GM12878 (cell line): ENCODE measurements around the gene KIF5C. TPM values are rescaled to one million over a fixed set of nuclear protein-coding genes. Genes with fewer than 3 reads are reported as not detected.

Experiments used
- ATAC-seq: fragments of 200-7000 bp; cut with Tn5 transposase; 3 replicates; pipeline ENCODE4 v1.9.1; 2020; ENCODE audit warnings: mild to moderate bottlenecking, moderate library complexity
- BruUV-seq: library from RNA; stranded (reverse); fragments of 400-500 nt; replicated peaks from 2 replicates; lab custom pipeline; 2021; lab: Mats Ljungman, UMichigan
- CTCF ChIA-PET: fragments of 300-600 bp; sonication (Branson Sonifier 250); formaldehyde crosslinking; extraction: SDS; loops from one replicate; lab custom pipeline; 2021; ENCODE audit warnings: inconsistent platforms; lab: Yijun Ruan, JAX
- POLR2A ChIA-PET: fragments of 350-600 bp; formaldehyde crosslinking; extraction: SDS; loops from one replicate; lab custom pipeline; 2021; ENCODE audit warnings: inconsistent platforms; lab: Charles Lee
- RAD21 ChIA-PET: fragments of 300-600 bp; sonication (Branson Sonifier 250); formaldehyde crosslinking; loops from one replicate; lab custom pipeline; 2023; ENCODE audit warnings: antibody characterized with exemption; ENCODE audit not compliant: unreplicated experiment; lab: Charles Lee
- SMC1A ChIA-PET: fragments of 300-600 bp; sonication (Branson Sonifier 250); formaldehyde crosslinking; loops from one replicate; lab custom pipeline; 2023; ENCODE audit not compliant: unreplicated experiment, uncharacterized antibody; lab: Charles Lee
- DNase-seq: peaks from one replicate; pipeline ENCODE4 v3.0.0-alpha.2; 2011; ENCODE audit warnings: low read depth, low spot score
- FAIRE-seq: peaks from 3 replicates; lab custom pipeline; 2011; peaks lifted over from hg19 to GRCh38; lab: Jason Lieb, UNC
- H2AFZ ChIP-seq: 2 replicates; pipeline ENCODE4 v1.6.0; 2011; ENCODE audit warnings: low read depth, low read length, control low read depth; ENCODE audit not compliant: control insufficient read depth
- H3K27ac ChIP-seq: 2 replicates; pipeline ENCODE4 v1.5.1; 2011; ENCODE audit warnings: control low read depth; ENCODE audit not compliant: control insufficient read depth, insufficient read depth
- H3K27me3 ChIP-seq, 2 experiments: replicated peaks in 1 of 2; 2 replicates each; pipeline versions ENCODE4 v1.6.0 to v1.6.1; 2011; ENCODE audit warnings: low read length in 1 of 2; ENCODE audit not compliant: control insufficient read depth in 2 of 2, insufficient read depth in 2 of 2
- H3K36me3 ChIP-seq, 2 experiments: 2 replicates each; pipeline ENCODE4 v1.5.1; 2011; ENCODE audit warnings: low read length in 1 of 2; ENCODE audit not compliant: control insufficient read depth in 2 of 2, insufficient read depth in 2 of 2
- H3K4me1 ChIP-seq: 2 replicates; pipeline ENCODE4 v1.6.1; 2011; ENCODE audit warnings: mild to moderate bottlenecking, low read length, moderate library complexity, mixed read lengths; ENCODE audit not compliant: control insufficient read depth, insufficient read depth
- H3K4me2 ChIP-seq: 2 replicates; pipeline ENCODE4 v1.6.0; 2011; ENCODE audit warnings: control low read depth; ENCODE audit not compliant: control insufficient read depth, insufficient read depth
- H3K4me3 ChIP-seq: fragments of 200-600 bp; sonication (generic); 2 replicates; pipeline ENCODE4 v1.5.1; 2016
- H3K79me2 ChIP-seq: 2 replicates; pipeline ENCODE4 v1.6.0; 2011; ENCODE audit warnings: low read length; ENCODE audit not compliant: control insufficient read depth, insufficient read depth
- H3K9ac ChIP-seq: 2 replicates; pipeline ENCODE4 v1.8.0; 2011; ENCODE audit warnings: low read length, control low read depth, mixed read lengths; ENCODE audit not compliant: control insufficient read depth, insufficient read depth
- H3K9me3 ChIP-seq: replicated peaks from 3 replicates; pipeline ENCODE4 v1.5.1; 2011; ENCODE audit warnings: mild to moderate bottlenecking, low read length; ENCODE audit not compliant: control insufficient read depth, insufficient read depth
- H4K20me1 ChIP-seq: 2 replicates; pipeline ENCODE4 v1.6.0; 2011; ENCODE audit not compliant: control insufficient read depth, insufficient read depth
- BCL11A ChIP-seq: IDR thresholded peaks from 2 replicates; pipeline ENCODE4 v1.6.1; 2011; ENCODE audit warnings: low read depth, low read length
- HDGF ChIP-seq: fragments of 450-650 bp; IDR thresholded peaks from 2 replicates; pipeline ENCODE4 v1.6.1; 2016; ENCODE audit warnings: antibody characterized with exemption
- IRF4 ChIP-seq: IDR thresholded peaks from 2 replicates; pipeline ENCODE4 v1.6.1; 2011; ENCODE audit warnings: low read depth, low read length
- MXI1 ChIP-seq: fragments of 150-350 bp; IDR thresholded peaks from 2 replicates; pipeline ENCODE4 v1.6.1; 2011; ENCODE audit warnings: low read depth, mild to moderate bottlenecking, inconsistent platforms, low read length, improper control_type of control experiment
- MYB ChIP-seq: fragments of 150-350 bp; IDR thresholded peaks from 2 replicates; pipeline ENCODE4 v1.6.1; 2014; ENCODE audit warnings: mild to moderate bottlenecking, low read depth, low read length, borderline replicate concordance
- MYC ChIP-seq: IDR thresholded peaks from 2 replicates; pipeline ENCODE4 v1.6.1; 2011; ENCODE audit warnings: mild to moderate bottlenecking, low read length, moderate library complexity, inconsistent platforms; ENCODE audit not compliant: insufficient read depth, insufficient replicate concordance, insufficient read length, severe bottlenecking
- RAD21 ChIP-seq: IDR thresholded peaks from 2 replicates; pipeline ENCODE4 v1.6.1; 2011; ENCODE audit warnings: mild to moderate bottlenecking, low read depth, low read length, moderate library complexity; ENCODE audit not compliant: insufficient read depth
- RAD51 ChIP-seq: fragments of 450-650 bp; IDR thresholded peaks from 2 replicates; pipeline ENCODE4 v1.6.1; 2016; ENCODE audit warnings: moderate library complexity, mild to moderate bottlenecking, inconsistent platforms
- RB1 ChIP-seq: fragments of 450-650 bp; formaldehyde crosslinking; IDR thresholded peaks from 2 replicates; pipeline ENCODE4 v1.6.1; 2017; ENCODE audit warnings: mild to moderate bottlenecking, borderline replicate concordance
- SPI1 ChIP-seq: IDR thresholded peaks from 2 replicates; pipeline ENCODE4 v1.6.1; 2011; ENCODE audit warnings: low read depth, mild to moderate bottlenecking, low read length, moderate library complexity, borderline replicate concordance; ENCODE audit not compliant: insufficient read depth
- ZBED1 ChIP-seq: IDR thresholded peaks from 2 replicates; pipeline ENCODE4 v1.6.1; 2016; ENCODE audit warnings: borderline replicate concordance
- WGBS: methylation state at CpG from one replicate; pipeline ENCODE4 v1.1.6; 2016; ENCODE audit warnings: low lambda C conversion rate; ENCODE audit not compliant: insufficient replicate concordance, insufficient coverage; ENCODE audit errors: missing lambda C conversion rate; 5-methylcytosine and 5-hydroxymethylcytosine counted together
- in situ Hi-C: fragments of 300-500 bp; cut with MboI; formaldehyde crosslinking; loops from 9 replicates; pipeline ENCODE4 v1.14.3; 2018; ENCODE audit warnings: mixed read lengths
- intact Hi-C: fragments of 100-400 bp; cut with micrococcal nuclease; formaldehyde crosslinking; loops from one replicate; pipeline ENCODE4 v1.14.2; 2022; ENCODE audit not compliant: unreplicated experiment
- polyA plus RNA-seq, 11 experiments: library from polyadenylated mRNA; depleted of rRNA in 4 of 11; unstranded in 6 of 11; stranded (reverse) in 5 of 11; fragments of >200 nt; fragmentation: Nextera tagmentation in 4 of 11; fragmentation: Illumina TruSeq in 1 of 11; extraction: Ambion mirVana in 4 of 11; extraction: Trizol in 1 of 11; gene quantifications; 1 replicate in 1 of 11; 2 replicates in 10 of 11; pipeline versions ENCODE4 v1.2.1 to v1.2.3, GENCODE V29; 2011 to 2016; ENCODE audit warnings: inconsistent platforms in 2 of 11, missing spikeins in 2 of 11, low read depth in 1 of 11
- total RNA-seq, 4 experiments: library from RNA; depleted of rRNA in 3 of 4; stranded (reverse); fragments of >200 nt in 3 of 4; fragmentation: Illumina TruSeq in 1 of 4; extraction: Trizol in 1 of 4; gene quantifications; 2 replicates each; pipeline versions ENCODE4 v1.2.1 to v1.2.3, GENCODE V29; 2013 to 2021
- TF ChIP-seq, protein P1 (sequence below): fragments of 450-650 bp; IDR thresholded peaks from 2 replicates; pipeline ENCODE4 v1.6.1; 2017; ENCODE audit warnings: mild to moderate bottlenecking, moderate library complexity
- TF ChIP-seq, protein P2 (sequence below): fragments of 450-650 bp; IDR thresholded peaks from 2 replicates; pipeline ENCODE4 v1.6.1; 2017; ENCODE audit warnings: borderline replicate concordance
- TF ChIP-seq, protein P3 (sequence below): IDR thresholded peaks from 2 replicates; pipeline ENCODE4 v1.6.1; 2011; ENCODE audit warnings: borderline replicate concordance, low read depth, mild to moderate bottlenecking, moderate library complexity, mixed read lengths, low read length; ENCODE audit not compliant: insufficient read depth; ENCODE audit errors: extremely low read length
- TF ChIP-seq, protein P4 (sequence below): IDR thresholded peaks from 2 replicates; pipeline ENCODE4 v1.6.1; 2011; ENCODE audit warnings: low read depth, mild to moderate bottlenecking, low read length, moderate library complexity, borderline replicate concordance; ENCODE audit errors: extremely low read depth

Gene KIF5C
- total and polyA plus RNA-seq, 10 of the 15 experiments (the other 5 are each of a cell fraction or from before 2014, with no cell fraction given): 0.08 to 0.49 (median 0.24) TPM

DNA sequence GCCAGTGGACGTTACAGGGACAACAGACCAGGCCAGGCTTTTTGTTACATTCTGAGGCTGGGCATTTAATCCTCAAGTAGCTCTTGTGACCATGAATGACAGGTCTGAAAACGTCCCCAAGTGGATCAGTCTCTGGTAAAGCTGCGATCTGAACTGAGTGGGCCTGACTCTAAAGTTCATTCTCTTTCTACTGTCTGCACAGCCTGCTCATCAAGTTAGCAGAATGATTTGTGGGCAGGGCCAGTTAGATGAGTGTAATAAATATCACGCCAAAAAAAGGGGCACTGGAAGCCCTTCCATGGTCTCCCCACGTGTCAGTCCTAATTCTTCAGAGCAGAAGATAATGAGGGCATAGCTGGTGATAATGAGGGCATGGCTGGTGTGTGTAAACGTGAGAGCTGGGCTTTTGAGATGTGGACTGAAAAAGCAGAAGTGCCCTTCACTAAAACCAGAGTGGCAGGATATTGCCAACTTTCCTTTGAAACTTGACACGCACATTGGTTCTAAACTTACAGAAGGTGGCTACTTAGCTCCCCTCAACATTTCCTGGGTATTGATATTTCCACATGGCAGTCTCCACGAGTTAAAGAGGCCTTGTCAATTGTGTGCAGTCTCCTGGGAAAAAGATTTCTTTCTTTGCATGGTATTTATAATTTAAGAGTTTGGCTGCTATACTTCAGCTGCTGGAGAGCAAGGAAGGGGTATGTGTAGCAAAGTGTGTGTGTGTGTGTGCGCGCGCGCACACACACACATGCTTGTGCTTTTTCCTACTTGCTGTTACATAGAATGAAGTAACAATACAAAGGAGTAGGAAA is 90.8 kb downstream of the KIF5C start (continued):
- TF ChIP-seq, protein P1, sequence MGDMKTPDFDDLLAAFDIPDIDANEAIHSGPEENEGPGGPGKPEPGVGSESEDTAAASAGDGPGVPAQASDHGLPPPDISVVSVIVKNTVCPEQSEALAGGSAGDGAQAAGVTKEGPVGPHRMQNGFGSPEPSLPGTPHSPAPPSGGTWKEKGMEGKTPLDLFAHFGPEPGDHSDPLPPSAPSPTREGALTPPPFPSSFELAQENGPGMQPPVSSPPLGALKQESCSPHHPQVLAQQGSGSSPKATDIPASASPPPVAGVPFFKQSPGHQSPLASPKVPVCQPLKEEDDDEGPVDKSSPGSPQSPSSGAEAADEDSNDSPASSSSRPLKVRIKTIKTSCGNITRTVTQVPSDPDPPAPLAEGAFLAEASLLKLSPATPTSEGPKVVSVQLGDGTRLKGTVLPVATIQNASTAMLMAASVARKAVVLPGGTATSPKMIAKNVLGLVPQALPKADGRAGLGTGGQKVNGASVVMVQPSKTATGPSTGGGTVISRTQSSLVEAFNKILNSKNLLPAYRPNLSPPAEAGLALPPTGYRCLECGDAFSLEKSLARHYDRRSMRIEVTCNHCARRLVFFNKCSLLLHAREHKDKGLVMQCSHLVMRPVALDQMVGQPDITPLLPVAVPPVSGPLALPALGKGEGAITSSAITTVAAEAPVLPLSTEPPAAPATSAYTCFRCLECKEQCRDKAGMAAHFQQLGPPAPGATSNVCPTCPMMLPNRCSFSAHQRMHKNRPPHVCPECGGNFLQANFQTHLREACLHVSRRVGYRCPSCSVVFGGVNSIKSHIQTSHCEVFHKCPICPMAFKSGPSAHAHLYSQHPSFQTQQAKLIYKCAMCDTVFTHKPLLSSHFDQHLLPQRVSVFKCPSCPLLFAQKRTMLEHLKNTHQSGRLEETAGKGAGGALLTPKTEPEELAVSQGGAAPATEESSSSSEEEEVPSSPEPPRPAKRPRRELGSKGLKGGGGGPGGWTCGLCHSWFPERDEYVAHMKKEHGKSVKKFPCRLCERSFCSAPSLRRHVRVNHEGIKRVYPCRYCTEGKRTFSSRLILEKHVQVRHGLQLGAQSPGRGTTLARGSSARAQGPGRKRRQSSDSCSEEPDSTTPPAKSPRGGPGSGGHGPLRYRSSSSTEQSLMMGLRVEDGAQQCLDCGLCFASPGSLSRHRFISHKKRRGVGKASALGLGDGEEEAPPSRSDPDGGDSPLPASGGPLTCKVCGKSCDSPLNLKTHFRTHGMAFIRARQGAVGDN: peak; percentile 63; the same call in 1 of the 2 replicates
- TF ChIP-seq SPI1 (peak; percentile 88; the same call in 1 of the 2 replicates), MXI1 (no peak), RAD51 (no peak), BCL11A (0 out of 2 replicates have a peak, but pooled peaks have one; percentile 10), RB1 (no peak), IRF4 (no peak)

DNA sequence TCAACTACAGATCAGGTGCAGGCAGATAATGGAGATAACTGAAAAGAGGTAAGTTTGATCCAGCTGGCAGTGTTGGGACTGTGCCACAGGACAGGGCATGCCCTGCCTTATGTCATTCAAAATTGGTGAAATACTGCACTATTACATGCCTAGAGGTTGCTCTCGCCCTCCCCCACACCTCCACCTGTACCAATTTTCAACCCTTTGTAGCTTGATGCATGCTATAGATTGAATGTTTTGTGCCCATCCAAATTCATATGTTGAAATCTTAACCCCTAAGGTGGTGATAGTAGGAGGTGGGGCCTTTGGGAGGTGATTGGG is 91.4 kb downstream of the KIF5C start:
- FAIRE-seq (no peak), DNase-seq (no peak)
- H3K36me3 ChIP-seq: no peaks in the 10 kb centered on the region
- TF ChIP-seq, protein P2, sequence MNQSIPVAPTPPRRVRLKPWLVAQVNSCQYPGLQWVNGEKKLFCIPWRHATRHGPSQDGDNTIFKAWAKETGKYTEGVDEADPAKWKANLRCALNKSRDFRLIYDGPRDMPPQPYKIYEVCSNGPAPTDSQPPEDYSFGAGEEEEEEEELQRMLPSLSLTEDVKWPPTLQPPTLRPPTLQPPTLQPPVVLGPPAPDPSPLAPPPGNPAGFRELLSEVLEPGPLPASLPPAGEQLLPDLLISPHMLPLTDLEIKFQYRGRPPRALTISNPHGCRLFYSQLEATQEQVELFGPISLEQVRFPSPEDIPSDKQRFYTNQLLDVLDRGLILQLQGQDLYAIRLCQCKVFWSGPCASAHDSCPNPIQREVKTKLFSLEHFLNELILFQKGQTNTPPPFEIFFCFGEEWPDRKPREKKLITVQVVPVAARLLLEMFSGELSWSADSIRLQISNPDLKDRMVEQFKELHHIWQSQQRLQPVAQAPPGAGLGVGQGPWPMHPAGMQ: no peak
- TF ChIP-seq MYB: no peak
- TF ChIP-seq, protein P3, sequence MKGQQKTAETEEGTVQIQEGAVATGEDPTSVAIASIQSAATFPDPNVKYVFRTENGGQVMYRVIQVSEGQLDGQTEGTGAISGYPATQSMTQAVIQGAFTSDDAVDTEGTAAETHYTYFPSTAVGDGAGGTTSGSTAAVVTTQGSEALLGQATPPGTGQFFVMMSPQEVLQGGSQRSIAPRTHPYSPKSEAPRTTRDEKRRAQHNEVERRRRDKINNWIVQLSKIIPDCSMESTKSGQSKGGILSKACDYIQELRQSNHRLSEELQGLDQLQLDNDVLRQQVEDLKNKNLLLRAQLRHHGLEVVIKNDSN: no peak
- no peak for TF ChIP-seq MYC
- no peak for TF ChIP-seq ZBED1
- no peak for TF ChIP-seq HDGF
- TF ChIP-seq RAD21: no peak
- TF ChIP-seq, protein P4, sequence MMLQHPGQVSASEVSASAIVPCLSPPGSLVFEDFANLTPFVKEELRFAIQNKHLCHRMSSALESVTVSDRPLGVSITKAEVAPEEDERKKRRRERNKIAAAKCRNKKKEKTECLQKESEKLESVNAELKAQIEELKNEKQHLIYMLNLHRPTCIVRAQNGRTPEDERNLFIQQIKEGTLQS: no peak

More for the DNA sequence above, 91.4 kb downstream of the KIF5C start:
- ATAC-seq: no peak
- H3K9ac ChIP-seq: no peak overlapping the region
- intact Hi-C loops (no loop called here), in situ Hi-C loops (no loop called here)
- BruUV-seq: no TSS peak
- 52% methylated on average over 1 of the region's 1 CpG for WGBS
- H2AFZ ChIP-seq: no peak overlapping the region
- H3K27me3 ChIP-seq: no peaks in the 10 kb centered on the region
- H3K4me2 ChIP-seq: no peak overlapping the region
- ChIA-PET SMC1A (interaction anchor here (1.3 kb wide), 1 partner anchor 24 kb away, joined by 3 read pairs; no protein-coding TSS in a partner anchor), CTCF (no interaction called here), RAD21 (no interaction called here), POLR2A (interaction anchor here (0.6 kb wide), 1 partner anchor 106 kb away, joined by 4 read pairs; no protein-coding TSS in a partner anchor)
- H3K27ac ChIP-seq: no peak overlapping the region
- peaks cover 10% of the 10 kb centered on the region; the same call in 1 of the 2 replicates for H3K4me1 ChIP-seq
- no peaks in the 10 kb centered on the region for H4K20me1 ChIP-seq
- H3K9me3 ChIP-seq: no peaks in the 10 kb centered on the region
- H3K4me3 ChIP-seq: no peak overlapping the region
- H3K79me2 ChIP-seq: no peaks in the 10 kb centered on the region
